Lower leg skin (tissue), 3 donors: ENCODE results near the gene KYNU.

Source experiments
- CTCF ChIP-seq, 3 donors: fragments of 450-650 bp; IDR thresholded peaks; one replicate each; pipeline ENCODE4 v1.5.1; 2016; ENCODE audit warnings: antibody characterized with exemption in 3 of 3, mild to moderate bottlenecking in 3 of 3, moderate library complexity in 2 of 3
- POLR2A ChIP-seq, 2 donors: fragments of 450-650 bp; IDR thresholded peaks; one replicate each; pipeline ENCODE4 v1.6.1; 2016 to 2017; ENCODE audit warnings: antibody characterized with exemption in 2 of 2, mild to moderate bottlenecking in 1 of 2, moderate library complexity in 1 of 2

GRCh38 chr2:142946941-142947340 is 69.5 kb downstream of the KYNU start:
- TF ChIP-seq CTCF (IDR thresholded peaks at IDR 0.05) (no peak), POLR2A (IDR thresholded peaks at IDR 0.05) (no peak)
